ENCODE results near the gene SPACA6. TPM values are rescaled to one million over a fixed set of nuclear protein-coding genes. Genes with fewer than 3 reads are reported as not detected.
"Not testable (repeated sequence)": the region's sequence is repeated elsewhere in the genome, so short reads cannot be mapped to it uniquely, and the experiment has no call there.

The SPACA6 gene
- total RNA-seq, result 10 to 100 TPM in 1 of 3 donors, 1 to 10 TPM in 2; 2.9 to 35.5 (median 4.1) TPM
- long read RNA-seq, donor 1, partial matches to known transcripts, result 1 of 8 reads
- long read RNA-seq, donor 1, other reads (novel, unspliced or antisense), result 7 of 8 reads
- long read RNA-seq, donor 2, result 0 reads

GRCh38 chr19:51693260-51693659 is at the start of gene SPACA6:
SPACA6 (plus strand) TSS chr19:51693330; CDS start chr19:51693527, 197 bp downstream.
- no peak for TF ChIP-seq CTCF (IDR thresholded peaks at IDR 0.05)

GRCh38 chr19:51644636-51645271 is 48.4 kb upstream of the SPACA6 start:
- TF ChIP-seq CTCF (IDR thresholded peaks at IDR 0.05), result no peak
- no peak overlapping the region for H3K4me3 ChIP-seq
- no peaks in the 10 kb centered on the region for H3K36me3 ChIP-seq (ENCODE audit: low read depth)
- H3K4me1 ChIP-seq (ENCODE audit: low read depth), result no peaks in the 10 kb centered on the region
- H3K9me3 ChIP-seq, result no peaks in the 10 kb centered on the region
- no peak for DNase-seq
- ATAC-seq, result peak; percentile 49
- intact Hi-C loops (cut with DNase I, micrococcal nuclease), result no loop called here

More at GRCh38 chr19:51693260-51693659, at the start of gene SPACA6:
- DNase-seq (no peak), ATAC-seq (no peak)
- Histone ChIP-seq H3K9me3 (no peaks in the 10 kb centered on the region), H3K4me1 (ENCODE audit: low read depth) (no peaks in the 10 kb centered on the region), H3K36me3 (ENCODE audit: low read depth) (no peaks in the 10 kb centered on the region), H3K4me3 (no peak within 1 kb of the TSS)
- intact Hi-C loops (cut with DNase I, micrococcal nuclease), result no loop called here

GRCh38 chr19:51646730-51647129 is 46.4 kb upstream of the SPACA6 start, which contains the start of gene SIGLEC14:
SIGLEC14 (minus strand) TSS chr19:51646825; CDS start chr19:51646759, 66 bp downstream.
- intact Hi-C loops (cut with DNase I, micrococcal nuclease); H3K36me3 ChIP-seq (ENCODE audit: low read depth); H3K4me1 ChIP-seq (ENCODE audit: low read depth); H3K4me3 ChIP-seq; H3K9me3 ChIP-seq: not testable (repeated sequence)
- ATAC-seq, result peak; percentile 68
- peak in 2 of 3 donors; percentile 10 to 54 for DNase-seq

GRCh38 chr19:51647318-51647717 is 45.8 kb upstream of the SPACA6 start:
- intact Hi-C loops (cut with DNase I, micrococcal nuclease), result no loop called here

GRCh38 chr19:51651216-51651846 is 41.8 kb upstream of the SPACA6 start:
- no peak overlapping the region for H3K4me3 ChIP-seq
- TF ChIP-seq CTCF (IDR thresholded peaks at IDR 0.05), result no peak
- H3K4me1 ChIP-seq (ENCODE audit: low read depth), result no peaks in the 10 kb centered on the region
- peak; percentile 59 for ATAC-seq
- peak in 1 of 3 donors; percentile 8 for DNase-seq
- H3K9me3 ChIP-seq, result peaks cover 2% of the 10 kb centered on the region
- intact Hi-C loops (cut with DNase I, micrococcal nuclease), result no loop called here
- H3K36me3 ChIP-seq (ENCODE audit: low read depth), result no peaks in the 10 kb centered on the region

More at GRCh38 chr19:51647318-51647717, 45.8 kb upstream of the SPACA6 start:
- no peaks in the 10 kb centered on the region for H3K4me1 ChIP-seq (ENCODE audit: low read depth)
- no peak for ATAC-seq
- no peaks in the 10 kb centered on the region for H3K36me3 ChIP-seq (ENCODE audit: low read depth)
- no peaks in the 10 kb centered on the region for H3K9me3 ChIP-seq
- H3K4me3 ChIP-seq, result no peak overlapping the region
- TF ChIP-seq CTCF (IDR thresholded peaks at IDR 0.05), result no peak
- DNase-seq, result no peak

GRCh38 chr19:51652266-51652665 is 40.9 kb upstream of the SPACA6 start:
- Histone ChIP-seq H3K4me3 (no peak overlapping the region), H3K4me1 (ENCODE audit: low read depth) (no peaks in the 10 kb centered on the region), H3K9me3 (peaks cover 2% of the 10 kb centered on the region), H3K36me3 (ENCODE audit: low read depth) (no peaks in the 10 kb centered on the region)
- DNase-seq (no peak), ATAC-seq (no peak)
- TF ChIP-seq CTCF (IDR thresholded peaks at IDR 0.05), result no peak
- intact Hi-C loops (cut with DNase I, micrococcal nuclease), result no loop called here

All from mucosa of descending colon (tissue), 3 donors.